ENCODE measurements around the gene ARHGAP32. TPM values are rescaled to one million over a fixed set of nuclear protein-coding genes. Genes with fewer than 3 reads are reported as not detected.

ARHGAP32 gene
- total and polyA plus RNA-seq, 9 donors: 8.3 to 15.1 (median 10.4) TPM

- H3K4me3 ChIP-seq (ENCODE audit: low read length): no peak overlapping the region
- DNase-seq: no peak
- WGBS (ENCODE audit: insufficient coverage): 88% methylated on average over 4 of the region's 5 CpGs
- H3K36me3 ChIP-seq (ENCODE audit: control insufficient read depth, insufficient read depth, low read length): no peaks in the 10 kb centered on the region
- H3K27ac ChIP-seq (ENCODE audit: low read length): no peak overlapping the region
- peaks cover 5% of the 10 kb centered on the region for H3K9me3 ChIP-seq (replicated peaks; ENCODE audit: control insufficient read depth, low read depth, low read length)
- no peaks in the 10 kb centered on the region for H3K27me3 ChIP-seq (ENCODE audit: control insufficient read depth, insufficient read depth, low read length)
- no peaks in the 10 kb centered on the region for H3K4me1 ChIP-seq (ENCODE audit: control insufficient read depth, insufficient read depth, low read length)
Observed at GRCh38 chr11:129077191-129077590, 114.9 kb downstream of the ARHGAP32 start.

DNA sequence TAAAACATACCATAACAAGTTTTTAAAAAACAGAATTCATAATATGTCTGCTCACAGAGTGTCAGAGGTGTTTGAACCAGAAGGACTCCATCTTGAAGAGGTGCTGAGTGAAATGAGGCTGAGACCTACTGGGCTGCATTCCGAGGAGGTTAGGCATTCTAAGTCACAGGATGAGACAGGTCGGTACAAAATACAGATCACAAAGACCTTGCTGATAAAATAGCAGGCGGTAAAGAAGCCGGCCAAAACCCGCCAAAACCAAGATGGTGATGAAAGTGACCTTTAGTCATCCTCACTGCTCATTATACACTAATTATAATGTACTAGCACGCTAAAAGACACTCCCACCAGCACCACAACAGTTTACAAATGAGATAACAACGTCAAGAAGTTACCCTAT lies 116.4 kb downstream of the ARHGAP32 start:
- Histone ChIP-seq H3K27ac (ENCODE audit: low read length) (no peak overlapping the region), H3K36me3 (ENCODE audit: control insufficient read depth, insufficient read depth, low read length) (no peaks in the 10 kb centered on the region), H3K4me3 (ENCODE audit: low read length) (no peak overlapping the region), H3K4me1 (ENCODE audit: control insufficient read depth, insufficient read depth, low read length) (no peaks in the 10 kb centered on the region), H3K27me3 (ENCODE audit: control insufficient read depth, insufficient read depth, low read length) (no peaks in the 10 kb centered on the region), H3K9me3 (replicated peaks; ENCODE audit: control insufficient read depth, low read depth, low read length) (peaks cover 5% of the 10 kb centered on the region)
- no peak for DNase-seq
- 98% methylated on average over 5 of the region's 7 CpGs for WGBS (ENCODE audit: insufficient coverage)

GRCh38 chr11:129067454-129067853 lies 124.7 kb downstream of the ARHGAP32 start:
- H3K9me3 ChIP-seq (replicated peaks; ENCODE audit: control insufficient read depth, low read depth, low read length): no peaks in the 10 kb centered on the region
- H3K4me3 ChIP-seq (ENCODE audit: low read length): no peak overlapping the region
- no CpG with 5 or more reads among the region's 2 CpGs for WGBS (ENCODE audit: insufficient coverage)
- H3K27ac ChIP-seq (ENCODE audit: low read length): no peak overlapping the region
- no peak for DNase-seq
- H3K4me1 ChIP-seq (ENCODE audit: control insufficient read depth, insufficient read depth, low read length): no peaks in the 10 kb centered on the region
- peaks cover 3% of the 10 kb centered on the region for H3K36me3 ChIP-seq (ENCODE audit: control insufficient read depth, insufficient read depth, low read length)
- no peaks in the 10 kb centered on the region for H3K27me3 ChIP-seq (ENCODE audit: control insufficient read depth, insufficient read depth, low read length)

- Histone ChIP-seq H3K36me3 (ENCODE audit: control insufficient read depth, insufficient read depth, low read length) (peaks cover 3% of the 10 kb centered on the region), H3K27ac (ENCODE audit: low read length) (no peak overlapping the region), H3K27me3 (ENCODE audit: control insufficient read depth, insufficient read depth, low read length) (no peaks in the 10 kb centered on the region), H3K4me3 (ENCODE audit: low read length) (no peak overlapping the region), H3K9me3 (replicated peaks; ENCODE audit: control insufficient read depth, low read depth, low read length) (no peaks in the 10 kb centered on the region), H3K4me1 (ENCODE audit: control insufficient read depth, insufficient read depth, low read length) (no peaks in the 10 kb centered on the region)
- DNase-seq: no peak
- WGBS (ENCODE audit: insufficient coverage): no CpG with 5 or more reads among the region's 1 CpG
Observed at GRCh38 chr11:129066229-129066628, 125.9 kb downstream of the ARHGAP32 start.

DNA sequence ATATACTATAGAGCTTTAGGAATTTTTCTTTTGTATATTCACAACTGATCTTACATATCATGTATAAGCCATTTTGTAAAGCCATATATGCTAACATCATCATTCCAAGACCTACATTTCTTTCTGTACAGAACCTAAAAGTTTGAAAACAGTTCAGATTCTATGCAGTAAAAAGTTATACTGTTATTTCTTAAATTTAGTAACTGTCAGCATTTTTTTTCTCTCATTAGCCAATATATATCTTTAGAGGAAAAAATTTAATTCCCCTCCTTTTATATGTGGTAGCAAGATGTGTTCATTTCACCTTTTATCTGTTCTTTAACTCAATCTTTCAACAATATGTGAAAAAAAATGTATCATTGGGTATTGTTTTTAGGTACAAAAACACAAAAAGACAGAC lies 129.0 kb downstream of the ARHGAP32 start:
- H3K4me3 ChIP-seq (ENCODE audit: low read length): no peak overlapping the region
- no peak for DNase-seq
- H3K27me3 ChIP-seq (ENCODE audit: control insufficient read depth, insufficient read depth, low read length): no peaks in the 10 kb centered on the region
- H3K36me3 ChIP-seq (ENCODE audit: control insufficient read depth, insufficient read depth, low read length): peaks cover 3% of the 10 kb centered on the region
- H3K9me3 ChIP-seq (replicated peaks; ENCODE audit: control insufficient read depth, low read depth, low read length): no peaks in the 10 kb centered on the region
- H3K4me1 ChIP-seq (ENCODE audit: control insufficient read depth, insufficient read depth, low read length): no peaks in the 10 kb centered on the region
- H3K27ac ChIP-seq (ENCODE audit: low read length): no peak overlapping the region

DNA sequence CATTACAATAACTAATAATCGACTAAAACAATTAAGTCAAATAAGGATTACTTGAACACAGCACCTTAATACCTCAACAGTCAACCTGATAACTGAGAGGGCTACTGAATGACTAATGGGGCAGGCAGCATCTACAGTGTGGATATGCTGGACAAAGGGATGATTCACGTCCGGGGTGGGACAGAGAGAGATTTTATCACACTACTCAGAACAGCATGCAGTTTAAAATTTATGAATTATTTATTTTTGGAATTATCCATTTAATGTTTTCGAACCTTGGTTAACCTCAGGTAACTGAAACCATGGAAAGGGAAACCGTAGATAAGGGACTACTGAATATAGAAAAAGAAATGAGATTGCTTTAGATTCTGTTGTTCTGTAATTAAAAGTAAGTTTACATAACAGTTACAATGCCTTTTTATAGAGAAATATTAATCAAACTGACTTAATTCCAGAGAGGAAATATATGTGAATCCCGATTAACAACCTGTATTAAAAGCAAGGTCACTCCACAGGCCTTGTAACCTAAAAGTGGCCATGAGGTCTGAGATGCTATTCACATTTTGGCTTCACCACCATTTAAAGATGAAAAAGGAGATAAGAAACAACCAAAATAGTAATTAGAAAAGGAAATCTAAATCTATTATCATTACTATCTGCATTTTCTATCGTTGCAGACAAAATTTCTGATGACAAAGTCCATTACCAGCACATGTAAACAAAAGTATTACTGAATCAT lies 130.5 kb downstream of the ARHGAP32 start:
- H3K27ac ChIP-seq (ENCODE audit: low read length): no peak overlapping the region
- no peak for DNase-seq
- H3K36me3 ChIP-seq (ENCODE audit: control insufficient read depth, insufficient read depth, low read length): peaks cover 3% of the 10 kb centered on the region
- WGBS (ENCODE audit: insufficient coverage): 100% methylated on average over 1 of the region's 7 CpGs
- H3K27me3 ChIP-seq (ENCODE audit: control insufficient read depth, insufficient read depth, low read length): no peaks in the 10 kb centered on the region
- H3K4me3 ChIP-seq (ENCODE audit: low read length): no peak overlapping the region
- H3K4me1 ChIP-seq (ENCODE audit: control insufficient read depth, insufficient read depth, low read length): no peaks in the 10 kb centered on the region
- no peaks in the 10 kb centered on the region for H3K9me3 ChIP-seq (replicated peaks; ENCODE audit: control insufficient read depth, low read depth, low read length)

DNA sequence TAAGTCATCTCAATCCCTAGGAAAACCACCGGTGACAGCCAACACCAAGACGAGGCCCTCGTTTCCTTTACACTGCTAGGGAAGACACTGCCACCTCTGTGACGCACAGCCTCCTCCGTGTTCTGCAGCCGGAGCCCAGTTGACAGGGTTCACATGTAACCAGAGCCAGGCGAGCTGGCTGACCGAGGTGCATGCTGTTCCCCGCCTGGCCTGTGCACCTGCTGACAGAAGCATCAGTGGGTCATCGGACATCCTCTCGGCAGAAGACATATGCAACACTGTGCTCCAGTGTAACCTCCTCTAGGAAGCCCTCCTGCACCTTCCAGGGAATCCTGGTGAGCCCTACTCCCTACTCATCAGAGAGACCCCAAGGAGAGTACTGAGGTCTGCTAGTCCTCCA lies 135.2 kb downstream of the ARHGAP32 start:
- H3K36me3 ChIP-seq (ENCODE audit: control insufficient read depth, insufficient read depth, low read length): no peaks in the 10 kb centered on the region
- no peaks in the 10 kb centered on the region for H3K9me3 ChIP-seq (replicated peaks; ENCODE audit: control insufficient read depth, low read depth, low read length)
- H3K4me3 ChIP-seq (ENCODE audit: low read length): no peak overlapping the region
- H3K27ac ChIP-seq (ENCODE audit: low read length): no peak overlapping the region
- WGBS (ENCODE audit: insufficient coverage): 92% methylated on average over 11 of the region's 11 CpGs
- DNase-seq: no peak
- H3K4me1 ChIP-seq (ENCODE audit: control insufficient read depth, insufficient read depth, low read length): no peaks in the 10 kb centered on the region
- no peaks in the 10 kb centered on the region for H3K27me3 ChIP-seq (ENCODE audit: control insufficient read depth, insufficient read depth, low read length)

GRCh38 chr11:129055196-129055595 lies 136.9 kb downstream of the ARHGAP32 start:
- Histone ChIP-seq H3K9me3 (replicated peaks; ENCODE audit: control insufficient read depth, low read depth, low read length) (no peaks in the 10 kb centered on the region), H3K4me1 (ENCODE audit: control insufficient read depth, insufficient read depth, low read length) (no peaks in the 10 kb centered on the region), H3K27ac (ENCODE audit: low read length) (no peak overlapping the region), H3K36me3 (ENCODE audit: control insufficient read depth, insufficient read depth, low read length) (no peaks in the 10 kb centered on the region), H3K27me3 (ENCODE audit: control insufficient read depth, insufficient read depth, low read length) (no peaks in the 10 kb centered on the region), H3K4me3 (ENCODE audit: low read length) (no peak overlapping the region)
- DNase-seq: no peak

DNA sequence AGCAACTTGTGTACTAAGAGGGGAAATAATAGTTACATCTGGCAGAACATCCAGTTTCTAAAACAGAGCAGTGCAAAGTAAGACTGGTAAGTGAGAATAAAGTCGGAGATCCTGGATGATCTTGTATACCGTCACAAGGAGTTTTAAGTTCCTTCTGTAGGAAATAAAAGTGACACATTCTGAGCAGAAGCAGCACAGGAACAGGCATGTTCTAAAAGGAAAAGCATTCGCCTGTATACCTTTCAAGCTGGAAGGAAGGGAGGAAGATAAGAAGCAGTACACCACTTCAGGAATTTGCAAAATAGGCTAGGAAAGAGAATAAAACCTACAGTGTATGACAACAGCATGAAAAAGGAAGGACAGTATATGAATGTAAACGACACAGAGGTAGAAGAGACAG lies 143.2 kb downstream of the ARHGAP32 start:
- Histone ChIP-seq H3K9me3 (replicated peaks; ENCODE audit: control insufficient read depth, low read depth, low read length) (no peaks in the 10 kb centered on the region), H3K4me3 (ENCODE audit: low read length) (no peak overlapping the region), H3K4me1 (ENCODE audit: control insufficient read depth, insufficient read depth, low read length) (no peaks in the 10 kb centered on the region), H3K27ac (ENCODE audit: low read length) (no peak overlapping the region), H3K27me3 (ENCODE audit: control insufficient read depth, insufficient read depth, low read length) (no peaks in the 10 kb centered on the region), H3K36me3 (ENCODE audit: control insufficient read depth, insufficient read depth, low read length) (no peaks in the 10 kb centered on the region)
- no peak for DNase-seq
- 88% methylated on average over 3 of the region's 4 CpGs for WGBS (ENCODE audit: insufficient coverage)

DNA sequence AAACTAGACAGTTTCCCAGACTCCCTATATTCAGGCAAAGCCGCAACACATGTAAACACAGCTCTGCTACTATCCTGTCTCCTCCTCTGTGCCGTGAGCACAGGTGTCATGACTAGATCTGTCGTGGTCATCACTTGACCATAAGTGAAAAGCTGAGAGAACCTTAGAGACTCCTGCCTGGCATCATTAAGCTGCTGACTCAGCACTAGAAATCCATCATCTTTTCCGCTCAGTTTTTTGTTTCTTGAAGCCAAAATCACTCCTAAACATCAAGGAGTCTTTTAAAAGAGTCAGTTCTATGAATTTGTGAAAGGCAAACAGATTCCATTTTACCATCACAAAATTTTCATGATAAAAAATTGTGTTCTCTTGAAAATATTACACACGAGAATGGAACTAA lies 147.0 kb downstream of the ARHGAP32 start:
- no peaks in the 10 kb centered on the region for H3K27me3 ChIP-seq (ENCODE audit: control insufficient read depth, insufficient read depth, low read length)
- H3K4me1 ChIP-seq (ENCODE audit: control insufficient read depth, insufficient read depth, low read length): no peaks in the 10 kb centered on the region
- no peak for DNase-seq
- H3K4me3 ChIP-seq (ENCODE audit: low read length): no peak overlapping the region
- no peak overlapping the region for H3K27ac ChIP-seq (ENCODE audit: low read length)
- no peaks in the 10 kb centered on the region for H3K9me3 ChIP-seq (replicated peaks; ENCODE audit: control insufficient read depth, low read depth, low read length)
- WGBS (ENCODE audit: insufficient coverage): 87% methylated on average over 2 of the region's 5 CpGs
- no peaks in the 10 kb centered on the region for H3K36me3 ChIP-seq (ENCODE audit: control insufficient read depth, insufficient read depth, low read length)

- Histone ChIP-seq H3K27ac (ENCODE audit: low read length) (no peak overlapping the region), H3K4me1 (ENCODE audit: control insufficient read depth, insufficient read depth, low read length) (no peaks in the 10 kb centered on the region), H3K4me3 (ENCODE audit: low read length) (no peak overlapping the region), H3K36me3 (ENCODE audit: control insufficient read depth, insufficient read depth, low read length) (no peaks in the 10 kb centered on the region), H3K9me3 (replicated peaks; ENCODE audit: control insufficient read depth, low read depth, low read length) (peaks cover 5% of the 10 kb centered on the region), H3K27me3 (ENCODE audit: control insufficient read depth, insufficient read depth, low read length) (no peaks in the 10 kb centered on the region)
- WGBS (ENCODE audit: insufficient coverage): 38% methylated on average over 1 of the region's 4 CpGs
- DNase-seq: no peak
Observed at GRCh38 chr11:129042503-129042902, 149.6 kb downstream of the ARHGAP32 start.
